GM12878 (cell line): ENCODE measurements around the gene TMPRSS6. TPM values are rescaled to one million over a fixed set of nuclear protein-coding genes. Genes with fewer than 3 reads are reported as not detected.

ENCODE experiments used
- EGR1 ChIP-seq, 2 experiments: IDR thresholded peaks; 1 replicate in 1 of 2; 2 replicates in 1 of 2; pipeline ENCODE4 v1.6.1; 2011 to 2012; ENCODE audit warnings: low read depth in 2 of 2, low read length in 2 of 2, borderline replicate concordance in 1 of 2, mild to moderate bottlenecking in 1 of 2, moderate library complexity in 1 of 2
- ETV6 ChIP-seq, 2 experiments: fragments of 450-650 bp in 1 of 2; IDR thresholded peaks in 1 of 2; conservative IDR thresholded peaks in 1 of 2; 2 replicates each; pipeline ENCODE4 v1.6.1; 2014; ENCODE audit warnings: antibody characterized with exemption in 1 of 2, borderline replicate concordance in 1 of 2, low read depth in 1 of 2, mild to moderate bottlenecking in 1 of 2, moderate library complexity in 1 of 2
- FOXM1 ChIP-seq: IDR thresholded peaks from 2 replicates; pipeline ENCODE4 v1.6.1; 2012; ENCODE audit warnings: low read depth, mild to moderate bottlenecking, inconsistent platforms, low read length, moderate library complexity
- HCFC1 ChIP-seq: fragments of 150-350 bp; IDR thresholded peaks from 2 replicates; pipeline ENCODE4 v1.6.1; 2014; ENCODE audit warnings: low read length
- LARP7 ChIP-seq: fragments of 450-650 bp; IDR thresholded peaks from 2 replicates; pipeline ENCODE4 v1.6.1; 2017; ENCODE audit warnings: mild to moderate bottlenecking
- MEF2B ChIP-seq: fragments of 450-650 bp; IDR thresholded peaks from 2 replicates; pipeline ENCODE4 v1.6.1; 2018; ENCODE audit warnings: mild to moderate bottlenecking, moderate library complexity; ENCODE audit not compliant: partially characterized antibody, poor library complexity, severe bottlenecking
- NR2F1 ChIP-seq: fragments of 450-650 bp; conservative IDR thresholded peaks from 2 replicates; pipeline ENCODE4 v1.6.1; 2017; ENCODE audit warnings: mild to moderate bottlenecking
- PAX8 ChIP-seq: fragments of 450-650 bp; IDR thresholded peaks from 2 replicates; pipeline ENCODE4 v1.6.1; 2017; ENCODE audit warnings: mild to moderate bottlenecking, moderate library complexity
- PML ChIP-seq: IDR thresholded peaks from 2 replicates; pipeline ENCODE4 v1.6.1; 2012; ENCODE audit warnings: low read length, inconsistent platforms
- POLR2A ChIP-seq: IDR thresholded peaks from 2 replicates; pipeline ENCODE4 v1.6.1; 2011; ENCODE audit warnings: low read depth, mild to moderate bottlenecking, low read length
- POU2F2 ChIP-seq: IDR thresholded peaks from 3 replicates; pipeline ENCODE4 v1.6.1; 2011; ENCODE audit warnings: low read depth, mild to moderate bottlenecking, low read length, borderline replicate concordance
- RB1 ChIP-seq: fragments of 450-650 bp; formaldehyde crosslinking; IDR thresholded peaks from 2 replicates; pipeline ENCODE4 v1.6.1; 2017; ENCODE audit warnings: mild to moderate bottlenecking, borderline replicate concordance
- RELA ChIP-seq: fragments of 450-650 bp; IDR thresholded peaks from 2 replicates; pipeline ENCODE4 v1.8.0; 2014; ENCODE audit warnings: borderline replicate concordance; ENCODE audit not compliant: partially characterized antibody
- SMAD5 ChIP-seq: IDR thresholded peaks from 2 replicates; pipeline ENCODE4 v1.6.1; 2016; ENCODE audit warnings: antibody characterized with exemption, low read depth
- SMARCA5 ChIP-seq: fragments of 450-650 bp; IDR thresholded peaks from 2 replicates; pipeline ENCODE4 v1.6.1; 2017; ENCODE audit warnings: mild to moderate bottlenecking
- SMC3 ChIP-seq: IDR thresholded peaks from 2 replicates; pipeline ENCODE4 v1.6.1; 2011; ENCODE audit warnings: low read length, improper control_type of control experiment, borderline replicate concordance
- SPI1 ChIP-seq: IDR thresholded peaks from 2 replicates; pipeline ENCODE4 v1.6.1; 2011; ENCODE audit warnings: low read depth, mild to moderate bottlenecking, low read length, moderate library complexity, borderline replicate concordance; ENCODE audit not compliant: insufficient read depth
- TCF7 ChIP-seq: IDR thresholded peaks from 2 replicates; pipeline ENCODE4 v1.6.1; 2014; ENCODE audit warnings: antibody characterized with exemption, borderline replicate concordance
- ZNF207 ChIP-seq: fragments of 450-650 bp; IDR thresholded peaks from 2 replicates; pipeline ENCODE4 v1.6.1; 2014; ENCODE audit warnings: antibody characterized with exemption, mild to moderate bottlenecking, borderline replicate concordance
- polyA plus RNA-seq, 11 experiments: library from polyadenylated mRNA; depleted of rRNA in 4 of 11; unstranded in 6 of 11; stranded (reverse) in 5 of 11; fragments of >200 nt; fragmentation: Nextera tagmentation in 4 of 11; fragmentation: Illumina TruSeq in 1 of 11; extraction: Ambion mirVana in 4 of 11; extraction: Trizol in 1 of 11; gene quantifications; 1 replicate in 1 of 11; 2 replicates in 10 of 11; pipeline versions ENCODE4 v1.2.1 to v1.2.3, GENCODE V29; 2011 to 2016; ENCODE audit warnings: inconsistent platforms in 2 of 11, missing spikeins in 2 of 11, low read depth in 1 of 11
- total RNA-seq, 4 experiments: library from RNA; depleted of rRNA in 3 of 4; stranded (reverse); fragments of >200 nt in 3 of 4; fragmentation: Illumina TruSeq in 1 of 4; extraction: Trizol in 1 of 4; gene quantifications; 2 replicates each; pipeline versions ENCODE4 v1.2.1 to v1.2.3, GENCODE V29; 2013 to 2021
- TF ChIP-seq, protein P1 (sequence below): IDR thresholded peaks from 2 replicates; pipeline ENCODE4 v1.6.1; 2011; ENCODE audit warnings: low read depth, mild to moderate bottlenecking, low read length, moderate library complexity, borderline replicate concordance; ENCODE audit errors: extremely low read depth
- TF ChIP-seq, protein P2 (sequence below): IDR thresholded peaks from 2 replicates; pipeline ENCODE4 v1.6.1; 2012; ENCODE audit warnings: low read depth, low read length, improper control_type of control experiment
- TF ChIP-seq, protein P3 (sequence below): IDR thresholded peaks from 2 replicates; pipeline ENCODE4 v1.6.1; 2011; ENCODE audit warnings: borderline replicate concordance, low read depth, mild to moderate bottlenecking, moderate library complexity, mixed read lengths, low read length; ENCODE audit not compliant: insufficient read depth; ENCODE audit errors: extremely low read length
- TF ChIP-seq, protein P4 (sequence below): IDR thresholded peaks from 2 replicates; pipeline ENCODE4 v1.6.1; 2012; ENCODE audit warnings: improper control_type of control experiment, low read depth, low read length; ENCODE audit not compliant: insufficient replicate concordance

Gene TMPRSS6
- total and polyA plus RNA-seq, 10 of the 15 experiments (the other 5 are each of a cell fraction or from before 2014, with no cell fraction given): 0.06 to 0.69 (median 0.19) TPM; not detected in 6

DNA sequence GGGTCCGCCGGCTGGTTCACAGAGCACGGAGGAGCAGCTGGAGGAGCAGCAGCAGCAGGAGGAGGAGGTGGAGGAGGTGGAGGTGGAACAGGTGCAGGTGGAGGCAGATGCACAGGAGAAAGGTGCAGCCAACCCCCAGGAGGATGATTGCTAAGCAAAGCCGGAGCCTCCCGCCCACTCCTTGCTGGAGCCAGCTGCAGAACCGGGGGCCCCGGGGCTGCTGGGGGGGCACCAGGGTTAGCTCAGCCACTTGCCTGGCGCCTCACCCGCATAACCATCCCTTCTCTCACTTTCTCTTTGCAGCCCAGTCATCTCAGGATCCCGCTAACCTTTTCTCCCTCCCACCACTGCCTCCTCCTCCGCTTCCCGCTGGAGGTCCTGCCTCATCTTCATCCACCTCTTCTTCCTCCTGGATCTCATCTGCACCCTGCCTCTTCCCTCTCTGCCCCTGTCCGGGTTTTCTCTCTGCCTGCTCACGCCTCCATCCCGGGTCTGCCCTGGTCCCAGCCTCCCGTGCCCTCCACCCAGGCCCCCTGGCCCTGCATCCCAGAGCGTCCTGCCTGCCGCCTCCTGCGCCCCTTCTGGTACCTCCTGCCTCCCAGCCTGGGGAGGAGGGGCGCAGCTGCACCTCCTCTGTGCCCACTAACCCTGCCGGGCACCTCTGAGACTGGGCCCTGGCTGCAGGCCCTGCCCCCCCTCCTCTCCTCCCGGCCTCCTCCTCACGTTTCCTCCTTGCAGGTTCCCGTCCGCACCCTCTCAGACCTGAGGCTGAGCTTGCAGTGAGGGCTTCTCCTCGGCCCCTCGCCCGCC lies 48.5 kb downstream of the TMPRSS6 start (continued):
- TF ChIP-seq ETV6 (conservative IDR thresholded peaks at IDR 0.05 in 1 of 2, IDR thresholded peaks at IDR 0.05 in 1 of 2; ENCODE audit: borderline replicate concordance in 1 of 2, low read depth in 1 of 2) (peak in 1 of 2 experiments; percentile 31; a peak in 1 of 4 replicates), POU2F2 (no peak), SMARCA5 (no peak), FOXM1 (0 out of 2 replicates have a peak, but pooled peaks have one; percentile 22), RELA (no peak), LARP7 (0 out of 2 replicates have a peak, but pooled peaks have one; percentile 32), PML (no peak), SMAD5 (no peak), MEF2B (no peak), HCFC1 (no peak), TCF7 (no peak), SMC3 (no peak), POLR2A (no peak), NR2F1 (0 out of 2 replicates have a peak, but pooled peaks have one; percentile 19), ZNF207 (no peak), PAX8 (no peak), EGR1 (IDR thresholded peaks at IDR 0.05; ENCODE audit: borderline replicate concordance in 1 of 2, low read depth in 2 of 2, low read length in 2 of 2) (peak in 1 of 2 experiments; percentile 86; a peak in 2 of 3 replicates), SPI1 (no peak), RB1 (no peak)
- TF ChIP-seq, protein P1, sequence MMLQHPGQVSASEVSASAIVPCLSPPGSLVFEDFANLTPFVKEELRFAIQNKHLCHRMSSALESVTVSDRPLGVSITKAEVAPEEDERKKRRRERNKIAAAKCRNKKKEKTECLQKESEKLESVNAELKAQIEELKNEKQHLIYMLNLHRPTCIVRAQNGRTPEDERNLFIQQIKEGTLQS: no peak
- TF ChIP-seq, protein P2, sequence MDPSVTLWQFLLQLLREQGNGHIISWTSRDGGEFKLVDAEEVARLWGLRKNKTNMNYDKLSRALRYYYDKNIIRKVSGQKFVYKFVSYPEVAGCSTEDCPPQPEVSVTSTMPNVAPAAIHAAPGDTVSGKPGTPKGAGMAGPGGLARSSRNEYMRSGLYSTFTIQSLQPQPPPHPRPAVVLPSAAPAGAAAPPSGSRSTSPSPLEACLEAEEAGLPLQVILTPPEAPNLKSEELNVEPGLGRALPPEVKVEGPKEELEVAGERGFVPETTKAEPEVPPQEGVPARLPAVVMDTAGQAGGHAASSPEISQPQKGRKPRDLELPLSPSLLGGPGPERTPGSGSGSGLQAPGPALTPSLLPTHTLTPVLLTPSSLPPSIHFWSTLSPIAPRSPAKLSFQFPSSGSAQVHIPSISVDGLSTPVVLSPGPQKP: no peak
- TF ChIP-seq, protein P3, sequence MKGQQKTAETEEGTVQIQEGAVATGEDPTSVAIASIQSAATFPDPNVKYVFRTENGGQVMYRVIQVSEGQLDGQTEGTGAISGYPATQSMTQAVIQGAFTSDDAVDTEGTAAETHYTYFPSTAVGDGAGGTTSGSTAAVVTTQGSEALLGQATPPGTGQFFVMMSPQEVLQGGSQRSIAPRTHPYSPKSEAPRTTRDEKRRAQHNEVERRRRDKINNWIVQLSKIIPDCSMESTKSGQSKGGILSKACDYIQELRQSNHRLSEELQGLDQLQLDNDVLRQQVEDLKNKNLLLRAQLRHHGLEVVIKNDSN: no peak
- TF ChIP-seq, protein P4, sequence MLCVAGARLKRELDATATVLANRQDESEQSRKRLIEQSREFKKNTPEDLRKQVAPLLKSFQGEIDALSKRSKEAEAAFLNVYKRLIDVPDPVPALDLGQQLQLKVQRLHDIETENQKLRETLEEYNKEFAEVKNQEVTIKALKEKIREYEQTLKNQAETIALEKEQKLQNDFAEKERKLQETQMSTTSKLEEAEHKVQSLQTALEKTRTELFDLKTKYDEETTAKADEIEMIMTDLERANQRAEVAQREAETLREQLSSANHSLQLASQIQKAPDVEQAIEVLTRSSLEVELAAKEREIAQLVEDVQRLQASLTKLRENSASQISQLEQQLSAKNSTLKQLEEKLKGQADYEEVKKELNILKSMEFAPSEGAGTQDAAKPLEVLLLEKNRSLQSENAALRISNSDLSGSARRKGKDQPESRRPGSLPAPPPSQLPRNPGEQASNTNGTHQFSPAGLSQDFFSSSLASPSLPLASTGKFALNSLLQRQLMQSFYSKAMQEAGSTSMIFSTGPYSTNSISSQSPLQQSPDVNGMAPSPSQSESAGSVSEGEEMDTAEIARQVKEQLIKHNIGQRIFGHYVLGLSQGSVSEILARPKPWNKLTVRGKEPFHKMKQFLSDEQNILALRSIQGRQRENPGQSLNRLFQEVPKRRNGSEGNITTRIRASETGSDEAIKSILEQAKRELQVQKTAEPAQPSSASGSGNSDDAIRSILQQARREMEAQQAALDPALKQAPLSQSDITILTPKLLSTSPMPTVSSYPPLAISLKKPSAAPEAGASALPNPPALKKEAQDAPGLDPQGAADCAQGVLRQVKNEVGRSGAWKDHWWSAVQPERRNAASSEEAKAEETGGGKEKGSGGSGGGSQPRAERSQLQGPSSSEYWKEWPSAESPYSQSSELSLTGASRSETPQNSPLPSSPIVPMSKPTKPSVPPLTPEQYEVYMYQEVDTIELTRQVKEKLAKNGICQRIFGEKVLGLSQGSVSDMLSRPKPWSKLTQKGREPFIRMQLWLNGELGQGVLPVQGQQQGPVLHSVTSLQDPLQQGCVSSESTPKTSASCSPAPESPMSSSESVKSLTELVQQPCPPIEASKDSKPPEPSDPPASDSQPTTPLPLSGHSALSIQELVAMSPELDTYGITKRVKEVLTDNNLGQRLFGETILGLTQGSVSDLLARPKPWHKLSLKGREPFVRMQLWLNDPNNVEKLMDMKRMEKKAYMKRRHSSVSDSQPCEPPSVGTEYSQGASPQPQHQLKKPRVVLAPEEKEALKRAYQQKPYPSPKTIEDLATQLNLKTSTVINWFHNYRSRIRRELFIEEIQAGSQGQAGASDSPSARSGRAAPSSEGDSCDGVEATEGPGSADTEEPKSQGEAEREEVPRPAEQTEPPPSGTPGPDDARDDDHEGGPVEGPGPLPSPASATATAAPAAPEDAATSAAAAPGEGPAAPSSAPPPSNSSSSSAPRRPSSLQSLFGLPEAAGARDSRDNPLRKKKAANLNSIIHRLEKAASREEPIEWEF: no peak
